GM20000 (cell line): ENCODE data around the gene EVA1C.
"Not testable (repeated sequence)": the region's sequence is repeated elsewhere in the genome, so short reads cannot be mapped to it uniquely, and the experiment has no call there.

Source experiments
- DNase-seq: peaks from one replicate; pipeline ENCODE4 v3.0.0; 2012; ENCODE audit warnings: low spot score
- TF ChIP-seq, protein P1 (sequence below): IDR thresholded peaks from 2 replicates; pipeline ENCODE4 v1.5.1; 2012; ENCODE audit warnings: mild to moderate bottlenecking, control low read depth; ENCODE audit errors: extremely low read depth, missing control alignments

EVA1C gene

DNA sequence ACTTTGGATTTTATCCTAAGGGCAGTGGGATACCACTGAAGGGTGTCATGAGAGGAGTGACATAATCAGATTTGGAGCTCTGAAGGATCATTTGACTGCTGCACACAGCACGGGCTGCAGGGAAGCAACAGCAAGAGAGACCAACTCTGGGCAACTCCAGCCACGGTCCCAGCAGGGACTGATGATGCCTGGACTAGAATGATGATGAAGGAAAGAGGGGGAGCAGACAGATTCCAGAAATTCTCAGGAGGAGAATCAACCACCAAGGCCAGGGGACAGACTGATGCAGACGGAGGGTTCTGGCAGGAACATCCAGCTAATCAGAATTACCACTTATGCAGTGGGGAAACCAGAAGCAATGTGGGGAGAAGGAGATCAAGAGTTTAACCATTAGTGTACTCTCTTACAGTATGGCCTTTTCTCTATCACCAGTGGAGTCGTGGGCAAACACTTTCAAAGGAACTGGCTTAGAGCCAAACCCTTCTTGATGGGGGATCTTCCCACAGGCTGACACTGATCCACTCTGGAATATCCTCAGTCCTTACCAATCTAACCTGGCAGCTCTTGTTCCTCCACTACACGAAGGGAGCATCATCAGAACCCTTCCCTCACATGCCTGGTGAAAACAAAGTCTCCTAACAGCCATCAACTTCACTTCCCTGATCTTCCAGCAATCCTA is 23.0 kb upstream of the EVA1C start:
- TF ChIP-seq, protein P1, sequence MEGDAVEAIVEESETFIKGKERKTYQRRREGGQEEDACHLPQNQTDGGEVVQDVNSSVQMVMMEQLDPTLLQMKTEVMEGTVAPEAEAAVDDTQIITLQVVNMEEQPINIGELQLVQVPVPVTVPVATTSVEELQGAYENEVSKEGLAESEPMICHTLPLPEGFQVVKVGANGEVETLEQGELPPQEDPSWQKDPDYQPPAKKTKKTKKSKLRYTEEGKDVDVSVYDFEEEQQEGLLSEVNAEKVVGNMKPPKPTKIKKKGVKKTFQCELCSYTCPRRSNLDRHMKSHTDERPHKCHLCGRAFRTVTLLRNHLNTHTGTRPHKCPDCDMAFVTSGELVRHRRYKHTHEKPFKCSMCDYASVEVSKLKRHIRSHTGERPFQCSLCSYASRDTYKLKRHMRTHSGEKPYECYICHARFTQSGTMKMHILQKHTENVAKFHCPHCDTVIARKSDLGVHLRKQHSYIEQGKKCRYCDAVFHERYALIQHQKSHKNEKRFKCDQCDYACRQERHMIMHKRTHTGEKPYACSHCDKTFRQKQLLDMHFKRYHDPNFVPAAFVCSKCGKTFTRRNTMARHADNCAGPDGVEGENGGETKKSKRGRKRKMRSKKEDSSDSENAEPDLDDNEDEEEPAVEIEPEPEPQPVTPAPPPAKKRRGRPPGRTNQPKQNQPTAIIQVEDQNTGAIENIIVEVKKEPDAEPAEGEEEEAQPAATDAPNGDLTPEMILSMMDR, result no peak
- DNase-seq, result no peak

DNA sequence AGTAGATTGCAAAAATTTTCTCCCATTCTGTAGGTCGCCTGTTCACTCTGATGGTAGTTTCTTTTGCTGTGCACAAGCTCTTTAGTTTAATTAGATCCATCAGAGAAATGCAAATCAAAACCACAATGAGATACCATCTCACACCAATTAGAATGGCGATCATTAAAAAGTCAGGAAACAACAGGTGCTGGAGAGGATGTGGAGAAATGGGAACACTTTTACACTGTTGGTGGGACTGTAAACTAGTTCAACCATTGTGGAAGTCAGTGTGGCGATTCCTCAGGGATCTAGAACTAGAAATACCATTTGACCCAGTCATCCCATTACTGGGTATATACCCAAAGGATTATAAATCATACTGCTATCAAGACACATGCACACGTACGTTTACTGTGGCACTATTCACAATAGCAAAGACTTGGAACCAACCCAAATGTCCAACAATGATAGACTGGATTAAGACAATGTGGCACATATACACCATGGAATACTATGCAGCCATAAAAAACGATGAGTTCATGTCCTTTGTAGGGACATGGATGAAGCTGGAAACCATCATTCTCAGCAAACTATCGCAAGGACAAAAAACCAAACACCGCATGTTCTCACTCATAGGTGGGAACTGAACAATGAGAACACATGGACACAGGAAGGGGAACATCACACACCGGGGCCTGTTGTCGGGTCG is 21.8 kb upstream of the EVA1C start:
- not testable (repeated sequence) for DNase-seq

GRCh38 chr21:32391755-32392154 is 20.8 kb upstream of the EVA1C start:
- DNase-seq, result no peak
- TF ChIP-seq, protein P1, result no peak

DNA sequence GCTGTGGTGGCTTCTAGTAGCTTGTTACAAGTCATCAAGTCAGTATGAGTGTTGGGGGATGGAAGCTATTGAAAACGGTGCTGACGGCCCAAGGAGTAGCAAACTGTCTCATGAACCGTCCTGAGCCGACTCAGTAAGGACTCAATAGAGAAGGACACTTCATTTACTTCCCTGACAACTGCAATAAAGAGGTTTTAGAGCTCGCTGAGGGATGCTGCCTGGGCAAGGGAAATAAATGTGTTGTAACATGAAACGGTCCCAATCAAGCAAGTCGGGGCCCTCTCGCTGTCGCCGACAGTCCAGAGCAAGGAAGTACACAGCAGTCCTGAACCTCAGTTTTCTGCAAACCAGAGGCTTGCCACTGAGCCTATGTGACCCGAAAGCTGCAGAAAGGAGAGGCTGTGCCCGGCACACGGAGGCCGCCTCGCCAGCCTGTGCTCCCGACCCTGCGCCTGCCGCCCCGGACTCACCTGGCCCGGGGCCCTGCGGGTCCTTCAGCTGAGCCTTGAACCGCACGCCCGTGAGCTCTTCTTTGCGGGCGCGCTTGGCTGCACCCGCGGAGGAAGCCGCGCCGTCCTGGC is 20.1 kb upstream of the EVA1C start:
- no peak for DNase-seq
- TF ChIP-seq, protein P1, result no peak

DNA sequence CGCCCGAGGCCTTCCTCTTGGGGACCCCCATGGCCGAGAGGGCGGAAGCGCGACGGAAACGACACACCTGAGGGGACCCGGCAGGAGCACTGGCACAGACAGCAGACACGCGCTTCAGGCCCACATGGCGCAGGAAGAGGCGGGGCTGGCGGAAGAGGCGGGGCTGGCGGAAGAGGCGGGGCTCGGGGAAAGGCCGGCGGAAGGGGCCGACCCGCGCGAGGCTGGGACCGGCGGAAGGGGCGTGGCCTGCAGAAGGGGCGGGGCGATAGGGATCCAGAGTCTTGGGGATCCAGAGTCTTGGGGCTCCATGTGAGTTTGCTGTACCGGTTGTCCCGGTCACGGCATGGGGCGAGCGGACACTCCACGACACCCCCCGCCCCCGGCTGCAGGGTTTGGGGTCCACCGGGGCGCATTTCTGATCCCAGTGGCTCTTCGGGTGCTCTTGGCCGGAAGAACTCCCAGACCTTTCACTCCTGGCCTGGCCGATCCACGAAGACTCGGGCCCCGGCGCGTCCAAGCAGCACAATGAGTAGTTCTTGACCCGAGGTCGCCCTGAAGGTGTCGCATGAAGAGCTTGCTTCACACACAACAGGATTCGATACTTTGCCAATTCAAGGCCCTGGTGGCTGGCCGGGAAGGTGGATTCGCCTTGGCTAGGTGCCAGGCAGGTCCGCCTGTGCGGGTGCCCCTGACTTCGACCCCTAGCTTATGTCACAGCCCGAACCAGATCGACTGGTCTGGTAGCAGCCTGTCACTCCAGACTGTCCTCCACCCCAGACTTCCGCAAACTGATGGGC is 19.4 kb upstream of the EVA1C start, which contains the start of gene URB1:
Gene URB1, minus strand, starts transcription at position 133 of the 797 bp plus-strand sequence. Its CDS starts 102 bp downstream, at position 31.
- peak; percentile 96 for DNase-seq
- TF ChIP-seq, protein P1, result no peak

GRCh38 chr21:32393677-32394001 is 18.9 kb upstream of the EVA1C start:
- no peak for DNase-seq
- TF ChIP-seq, protein P1, result no peak

- TF ChIP-seq, protein P1, result peak; percentile 28
- peak; percentile 63 for DNase-seq
These were observed 9.2 kb upstream of the EVA1C start for GRCh38 chr21:32403201-32403777.
